ENCODE measurements around the gene CHPF2. TPM values are rescaled to one million over a fixed set of nuclear protein-coding genes. Genes with fewer than 3 reads are reported as not detected.

The CHPF2 gene
- total RNA-seq, 2 donors from 2014 or later: 30.3 to 42.1 TPM

DNA sequence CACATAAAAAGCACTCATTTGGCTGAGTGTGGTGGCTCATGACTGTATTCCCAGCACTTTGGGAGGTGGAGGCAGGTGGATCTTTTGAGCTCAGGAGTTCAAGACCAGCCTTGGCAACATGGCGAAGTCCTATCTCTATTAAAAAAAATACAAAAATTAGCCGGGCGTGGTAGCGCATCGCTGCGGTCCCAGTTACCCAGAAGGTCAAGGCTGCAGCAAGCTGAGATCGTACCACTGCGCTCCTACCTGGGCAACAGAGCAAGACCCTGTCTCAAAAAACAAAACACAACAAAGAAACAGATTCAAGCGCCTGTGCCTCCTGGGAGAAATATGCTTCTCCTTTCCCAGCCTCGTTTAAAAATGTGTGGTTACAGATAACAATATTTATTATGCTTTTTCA lies 3.0 kb upstream of the CHPF2 start:
- DNase-seq (no peak), ATAC-seq (replicated peaks in 1 of 2) (no peak)
- H3K9me3 Mint-ChIP-seq: no peaks in the 10 kb centered on the region
- peaks cover 12 to 18% of the 10 kb centered on the region in 2 donors for H3K36me3 Mint-ChIP-seq (ENCODE audit: insufficient read depth in 2 of 2)
- H3K27me3 Mint-ChIP-seq (ENCODE audit: low read depth): no peaks in the 10 kb centered on the region
- H3K4me1 Mint-ChIP-seq (ENCODE audit: low read depth): peaks cover 61% of the 10 kb centered on the region
- no peak overlapping the region for H3K27ac Mint-ChIP-seq
- H3K4me3 Mint-ChIP-seq: no peak overlapping the region

DNA sequence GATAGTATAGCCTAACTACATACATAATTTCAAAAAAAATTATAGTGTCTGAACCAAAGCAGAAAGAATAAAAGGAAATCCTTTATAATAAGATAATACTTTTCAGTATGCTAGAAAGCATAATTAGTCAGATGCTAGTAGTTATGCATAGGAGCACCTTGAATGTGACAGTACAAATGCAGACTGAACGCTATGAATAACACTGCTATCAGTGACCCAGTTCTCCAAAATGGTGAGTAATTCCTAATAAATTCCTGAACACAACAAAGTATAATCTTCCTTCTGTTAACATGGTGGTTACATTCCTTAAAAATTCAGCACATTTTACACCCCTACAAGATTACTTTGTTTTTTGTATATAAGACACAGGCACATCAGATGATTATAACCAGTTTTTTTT lies 1.2 kb upstream of the CHPF2 start:
- no peaks in the 10 kb centered on the region for H3K9me3 Mint-ChIP-seq
- peak overlapping the region; percentile 94 to 100 for H3K4me3 Mint-ChIP-seq
- no peak for ATAC-seq (replicated peaks in 1 of 2)
- peaks cover 50% of the 10 kb centered on the region for H3K4me1 Mint-ChIP-seq (ENCODE audit: low read depth)
- no peak overlapping the region for H3K27ac Mint-ChIP-seq
- H3K27me3 Mint-ChIP-seq (ENCODE audit: low read depth): no peaks in the 10 kb centered on the region
- no peak for DNase-seq
- H3K36me3 Mint-ChIP-seq (ENCODE audit: insufficient read depth in 2 of 2): peaks cover 10 to 11% of the 10 kb centered on the region in 2 donors

DNA sequence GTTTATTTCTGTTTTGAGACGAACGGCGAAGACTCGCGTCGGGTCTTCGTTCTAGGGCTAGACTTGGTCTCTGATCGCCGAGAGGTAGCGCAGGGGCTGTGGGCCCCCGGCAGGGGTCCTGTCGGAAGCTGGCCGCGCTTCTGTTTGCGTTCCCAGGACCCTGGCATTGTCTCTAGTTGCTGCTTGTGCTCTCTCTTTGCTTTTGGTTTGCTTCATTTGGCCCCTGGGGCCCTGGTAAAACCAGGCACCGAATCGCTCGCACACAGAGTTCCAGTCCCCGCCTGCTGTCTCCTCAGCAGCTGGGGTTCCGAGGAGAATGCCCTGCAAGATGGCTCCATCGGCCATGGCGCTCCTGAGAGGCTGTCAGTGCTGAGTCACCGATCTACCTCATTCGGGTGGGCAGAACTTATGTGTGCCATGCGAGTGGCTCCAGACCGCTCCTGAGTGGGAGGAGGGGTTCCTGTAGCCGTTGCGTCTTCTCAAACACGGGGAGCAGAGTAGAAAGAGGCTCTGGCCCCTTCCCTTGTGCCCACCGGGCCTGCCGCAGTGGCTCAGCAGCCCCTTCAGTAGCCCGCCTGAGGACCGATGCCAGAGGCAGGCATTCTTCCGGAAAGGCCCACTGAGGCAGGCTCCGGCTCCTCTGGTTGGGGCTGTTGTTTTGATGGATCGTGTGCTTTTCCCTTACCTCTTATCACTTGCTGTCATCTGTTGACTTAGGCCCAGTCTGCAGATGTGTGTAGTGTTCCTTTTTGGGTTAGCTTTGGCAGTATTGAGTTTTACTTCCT lies 826 bp downstream of the CHPF2 start:
- Mint-ChIP-seq H3K4me1 (ENCODE audit: low read depth) (peaks cover 32% of the 10 kb centered on the region), H3K36me3 (ENCODE audit: insufficient read depth in 2 of 2) (peaks cover 5 to 10% of the 10 kb centered on the region in 2 donors), H3K27ac (peak overlapping the region; percentile 99), H3K4me3 (peak overlapping the region; percentile 100), H3K9me3 (no peaks in the 10 kb centered on the region), H3K27me3 (ENCODE audit: low read depth) (no peaks in the 10 kb centered on the region)
- peak; percentile 76 to 86 for DNase-seq
- ATAC-seq (replicated peaks in 1 of 2): peak; percentile 83 to 85

DNA sequence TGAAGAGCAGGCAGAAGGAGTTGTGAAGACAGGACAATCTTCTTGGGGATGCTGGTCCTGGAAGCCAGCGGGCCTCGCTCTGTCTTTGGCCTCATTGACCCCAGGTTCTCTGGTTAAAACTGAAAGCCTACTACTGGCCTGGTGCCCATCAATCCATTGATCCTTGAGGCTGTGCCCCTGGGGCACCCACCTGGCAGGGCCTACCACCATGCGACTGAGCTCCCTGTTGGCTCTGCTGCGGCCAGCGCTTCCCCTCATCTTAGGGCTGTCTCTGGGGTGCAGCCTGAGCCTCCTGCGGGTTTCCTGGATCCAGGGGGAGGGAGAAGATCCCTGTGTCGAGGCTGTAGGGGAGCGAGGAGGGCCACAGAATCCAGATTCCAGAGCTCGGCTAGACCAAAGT lies 1.5 kb downstream of the CHPF2 start:
- Mint-ChIP-seq H3K27ac (peak overlapping the region; percentile 99), H3K36me3 (ENCODE audit: insufficient read depth in 2 of 2) (peaks cover 5 to 10% of the 10 kb centered on the region in 2 donors), H3K4me3 (peak overlapping the region; percentile 100), H3K27me3 (ENCODE audit: low read depth) (no peaks in the 10 kb centered on the region), H3K9me3 (no peaks in the 10 kb centered on the region), H3K4me1 (ENCODE audit: low read depth) (peaks cover 30% of the 10 kb centered on the region)
- DNase-seq (no peak), ATAC-seq (replicated peaks in 1 of 2) (no peak)

DNA sequence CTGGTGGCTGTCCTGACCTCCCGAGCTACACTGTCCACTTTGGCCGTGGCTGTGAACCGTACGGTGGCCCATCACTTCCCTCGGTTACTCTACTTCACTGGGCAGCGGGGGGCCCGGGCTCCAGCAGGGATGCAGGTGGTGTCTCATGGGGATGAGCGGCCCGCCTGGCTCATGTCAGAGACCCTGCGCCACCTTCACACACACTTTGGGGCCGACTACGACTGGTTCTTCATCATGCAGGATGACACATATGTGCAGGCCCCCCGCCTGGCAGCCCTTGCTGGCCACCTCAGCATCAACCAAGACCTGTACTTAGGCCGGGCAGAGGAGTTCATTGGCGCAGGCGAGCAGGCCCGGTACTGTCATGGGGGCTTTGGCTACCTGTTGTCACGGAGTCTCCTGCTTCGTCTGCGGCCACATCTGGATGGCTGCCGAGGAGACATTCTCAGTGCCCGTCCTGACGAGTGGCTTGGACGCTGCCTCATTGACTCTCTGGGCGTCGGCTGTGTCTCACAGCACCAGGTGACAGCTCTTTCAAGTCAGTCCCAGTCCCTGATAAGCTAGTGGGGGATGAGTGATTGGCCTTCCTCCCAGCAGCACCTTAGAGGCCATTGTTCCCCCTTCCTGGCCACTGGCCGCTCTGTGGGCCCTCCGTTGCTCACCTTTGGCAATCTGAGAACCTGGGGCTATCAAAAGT lies 3.0 kb downstream of the CHPF2 start:
- H3K4me3 Mint-ChIP-seq: peak overlapping the region in 1 of 2 donors; percentile 100
- no peak overlapping the region for H3K27ac Mint-ChIP-seq
- peaks cover 30% of the 10 kb centered on the region for H3K4me1 Mint-ChIP-seq (ENCODE audit: low read depth)
- DNase-seq (no peak), ATAC-seq (replicated peaks in 1 of 2) (no peak)
- H3K9me3 Mint-ChIP-seq: no peaks in the 10 kb centered on the region
- peaks cover 5 to 10% of the 10 kb centered on the region in 2 donors for H3K36me3 Mint-ChIP-seq (ENCODE audit: insufficient read depth in 2 of 2)
- H3K27me3 Mint-ChIP-seq (ENCODE audit: low read depth): no peaks in the 10 kb centered on the region

DNA sequence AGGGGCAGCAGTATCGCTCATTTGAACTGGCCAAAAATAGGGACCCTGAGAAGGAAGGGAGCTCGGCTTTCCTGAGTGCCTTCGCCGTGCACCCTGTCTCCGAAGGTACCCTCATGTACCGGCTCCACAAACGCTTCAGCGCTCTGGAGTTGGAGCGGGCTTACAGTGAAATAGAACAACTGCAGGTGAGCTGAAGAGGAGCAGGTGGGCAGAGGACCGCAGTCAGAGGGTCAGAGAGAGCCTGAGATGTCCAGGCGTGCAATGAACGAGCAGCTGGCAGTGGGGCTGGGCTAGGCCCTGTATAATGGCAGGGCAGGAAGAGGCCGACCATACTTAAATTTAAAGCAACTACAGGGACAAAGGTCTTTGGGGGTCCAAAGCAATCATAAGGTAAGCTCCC lies 4.1 kb downstream of the CHPF2 start:
- no peaks in the 10 kb centered on the region for H3K27me3 Mint-ChIP-seq (ENCODE audit: low read depth)
- no peak overlapping the region for H3K27ac Mint-ChIP-seq
- peaks cover 27% of the 10 kb centered on the region for H3K4me1 Mint-ChIP-seq (ENCODE audit: low read depth)
- H3K4me3 Mint-ChIP-seq: no peak overlapping the region
- no peak for ATAC-seq (replicated peaks in 1 of 2)
- no peak for DNase-seq
- peaks cover 5 to 10% of the 10 kb centered on the region in 2 donors for H3K36me3 Mint-ChIP-seq (ENCODE audit: insufficient read depth in 2 of 2)
- no peaks in the 10 kb centered on the region for H3K9me3 Mint-ChIP-seq

DNA sequence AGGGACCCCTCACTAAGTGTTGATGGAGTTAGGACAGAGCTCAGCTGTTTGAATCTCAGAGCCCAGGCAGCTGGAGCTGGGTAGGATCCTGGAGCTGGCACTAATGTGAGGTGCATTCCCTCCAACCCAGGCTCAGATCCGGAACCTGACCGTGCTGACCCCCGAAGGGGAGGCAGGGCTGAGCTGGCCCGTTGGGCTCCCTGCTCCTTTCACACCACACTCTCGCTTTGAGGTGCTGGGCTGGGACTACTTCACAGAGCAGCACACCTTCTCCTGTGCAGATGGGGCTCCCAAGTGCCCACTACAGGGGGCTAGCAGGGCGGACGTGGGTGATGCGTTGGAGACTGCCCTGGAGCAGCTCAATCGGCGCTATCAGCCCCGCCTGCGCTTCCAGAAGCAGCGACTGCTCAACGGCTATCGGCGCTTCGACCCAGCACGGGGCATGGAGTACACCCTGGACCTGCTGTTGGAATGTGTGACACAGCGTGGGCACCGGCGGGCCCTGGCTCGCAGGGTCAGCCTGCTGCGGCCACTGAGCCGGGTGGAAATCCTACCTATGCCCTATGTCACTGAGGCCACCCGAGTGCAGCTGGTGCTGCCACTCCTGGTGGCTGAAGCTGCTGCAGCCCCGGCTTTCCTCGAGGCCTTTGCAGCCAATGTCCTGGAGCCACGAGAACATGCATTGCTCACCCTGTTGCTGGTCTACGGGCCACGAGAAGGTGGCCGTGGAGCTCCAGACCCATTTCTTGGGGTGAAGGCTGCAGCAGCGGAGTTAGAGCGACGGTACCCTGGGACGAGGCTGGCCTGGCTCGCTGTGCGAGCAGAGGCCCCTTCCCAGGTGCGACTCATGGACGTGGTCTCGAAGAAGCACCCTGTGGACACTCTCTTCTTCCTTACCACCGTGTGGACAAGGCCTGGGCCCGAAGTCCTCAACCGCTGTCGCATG lies 5.2 kb downstream of the CHPF2 start:
- Mint-ChIP-seq H3K27me3 (ENCODE audit: low read depth) (no peaks in the 10 kb centered on the region), H3K36me3 (ENCODE audit: insufficient read depth in 2 of 2) (peaks cover 5 to 10% of the 10 kb centered on the region in 2 donors), H3K4me3 (no peak overlapping the region), H3K9me3 (no peaks in the 10 kb centered on the region), H3K4me1 (ENCODE audit: low read depth) (peaks cover 17% of the 10 kb centered on the region), H3K27ac (no peak overlapping the region)
- DNase-seq (no peak), ATAC-seq (replicated peaks in 1 of 2) (no peak)

DNA sequence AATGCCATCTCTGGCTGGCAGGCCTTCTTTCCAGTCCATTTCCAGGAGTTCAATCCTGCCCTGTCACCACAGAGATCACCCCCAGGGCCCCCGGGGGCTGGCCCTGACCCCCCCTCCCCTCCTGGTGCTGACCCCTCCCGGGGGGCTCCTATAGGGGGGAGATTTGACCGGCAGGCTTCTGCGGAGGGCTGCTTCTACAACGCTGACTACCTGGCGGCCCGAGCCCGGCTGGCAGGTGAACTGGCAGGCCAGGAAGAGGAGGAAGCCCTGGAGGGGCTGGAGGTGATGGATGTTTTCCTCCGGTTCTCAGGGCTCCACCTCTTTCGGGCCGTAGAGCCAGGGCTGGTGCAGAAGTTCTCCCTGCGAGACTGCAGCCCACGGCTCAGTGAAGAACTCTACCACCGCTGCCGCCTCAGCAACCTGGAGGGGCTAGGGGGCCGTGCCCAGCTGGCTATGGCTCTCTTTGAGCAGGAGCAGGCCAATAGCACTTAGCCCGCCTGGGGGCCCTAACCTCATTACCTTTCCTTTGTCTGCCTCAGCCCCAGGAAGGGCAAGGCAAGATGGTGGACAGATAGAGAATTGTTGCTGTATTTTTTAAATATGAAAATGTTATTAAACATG lies 6.0 kb downstream of the CHPF2 start:
- H3K36me3 Mint-ChIP-seq (ENCODE audit: insufficient read depth in 2 of 2): peaks cover 2 to 5% of the 10 kb centered on the region in 2 donors
- peaks cover 22% of the 10 kb centered on the region for H3K4me1 Mint-ChIP-seq (ENCODE audit: low read depth)
- no peaks in the 10 kb centered on the region for H3K9me3 Mint-ChIP-seq
- no peak for ATAC-seq (replicated peaks in 1 of 2)
- H3K27me3 Mint-ChIP-seq (ENCODE audit: low read depth): no peaks in the 10 kb centered on the region
- no peak overlapping the region for H3K27ac Mint-ChIP-seq
- no peak for DNase-seq
- H3K4me3 Mint-ChIP-seq: no peak overlapping the region

DNA sequence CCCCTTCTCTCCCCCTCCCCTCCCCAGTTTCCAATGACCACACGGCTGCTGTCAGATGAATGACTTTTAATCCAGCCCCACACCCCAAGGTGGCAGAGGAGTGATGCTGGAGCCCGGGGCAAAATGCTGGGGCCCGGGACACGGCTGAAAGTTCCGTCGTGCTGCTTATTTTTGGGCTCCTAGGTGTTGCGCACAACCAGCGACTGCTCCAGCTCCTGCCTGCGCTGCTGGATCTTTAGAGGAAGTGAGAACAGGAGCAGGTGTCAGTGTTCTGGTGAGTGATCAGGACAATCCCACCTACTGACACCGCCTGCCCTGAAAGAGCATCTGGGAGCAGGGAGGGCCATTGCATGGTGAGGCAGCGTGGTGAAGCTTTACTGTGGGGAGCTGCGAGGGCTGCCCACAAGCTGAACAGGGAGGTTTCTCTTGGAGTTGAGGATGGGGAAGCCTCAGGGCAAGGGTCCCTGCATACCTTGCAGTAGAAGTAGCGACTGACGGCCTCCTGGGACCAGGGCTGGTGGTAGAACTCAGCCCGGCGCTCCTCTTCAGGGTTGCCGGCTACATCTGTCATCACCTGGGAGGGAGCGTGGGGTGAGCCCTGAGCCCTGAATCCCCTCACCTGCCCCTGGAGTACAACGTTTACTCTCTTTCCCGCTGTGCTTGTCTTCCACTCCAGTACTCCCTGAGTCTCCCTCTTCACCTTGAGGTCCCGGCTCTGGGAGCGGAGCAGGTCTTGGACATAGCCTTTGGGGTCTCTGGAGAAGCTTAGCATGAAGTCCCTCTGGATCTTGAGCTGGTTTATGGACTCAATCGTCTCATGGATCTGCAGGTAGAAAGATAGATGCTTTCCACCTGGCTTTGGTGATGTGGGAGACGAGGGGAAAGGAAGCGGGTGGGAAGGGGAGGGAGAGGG lies 6.9 kb downstream of the CHPF2 start:
- H3K4me1 Mint-ChIP-seq (ENCODE audit: low read depth): peaks cover 21% of the 10 kb centered on the region

DNA sequence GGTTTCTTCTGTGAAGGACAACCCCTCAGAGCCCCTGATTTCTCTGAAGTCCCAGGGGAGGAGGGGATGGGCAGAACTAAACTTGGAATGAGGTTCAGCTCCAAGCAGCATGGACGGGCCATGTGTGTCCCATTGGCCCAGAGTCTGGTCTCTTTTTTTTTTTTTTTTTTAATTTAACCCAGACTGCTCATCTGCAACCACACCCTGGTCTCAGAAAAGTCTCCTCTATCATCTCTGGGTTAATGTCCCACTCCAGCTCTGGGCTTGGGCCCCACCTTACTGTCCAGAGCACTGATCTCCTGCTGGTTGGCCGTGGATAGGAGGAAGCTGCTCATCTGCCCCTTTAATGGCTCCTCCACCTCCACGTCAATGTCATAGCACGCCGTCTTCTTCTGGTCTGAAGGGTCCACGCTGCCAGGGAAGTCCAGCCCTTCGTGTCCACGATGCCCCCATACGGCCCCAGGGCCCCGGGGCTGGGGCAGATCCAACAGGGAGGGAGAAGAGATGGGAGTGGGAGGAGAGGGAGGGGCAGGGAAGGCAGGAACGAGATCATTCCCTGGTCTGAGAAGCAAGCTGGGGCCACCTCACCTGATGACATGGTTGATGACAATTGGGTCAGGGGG lies 7.7 kb downstream of the CHPF2 start:
- Mint-ChIP-seq H3K36me3 (ENCODE audit: insufficient read depth in 2 of 2) (peaks cover 0 to 3% of the 10 kb centered on the region in 2 donors), H3K4me3 (no peak overlapping the region), H3K4me1 (ENCODE audit: low read depth) (peaks cover 22% of the 10 kb centered on the region), H3K9me3 (no peaks in the 10 kb centered on the region), H3K27ac (no peak overlapping the region), H3K27me3 (ENCODE audit: low read depth) (no peaks in the 10 kb centered on the region)
- DNase-seq (no peak), ATAC-seq (replicated peaks in 1 of 2) (no peak)

More for the DNA sequence above, 6.9 kb downstream of the CHPF2 start:
- no peak overlapping the region for H3K27ac Mint-ChIP-seq
- no peaks in the 10 kb centered on the region for H3K27me3 Mint-ChIP-seq (ENCODE audit: low read depth)
- H3K9me3 Mint-ChIP-seq: no peaks in the 10 kb centered on the region
- no peak for DNase-seq
- H3K36me3 Mint-ChIP-seq (ENCODE audit: insufficient read depth in 2 of 2): peaks cover 0 to 5% of the 10 kb centered on the region in 2 donors
- ATAC-seq (replicated peaks in 1 of 2): no peak
- no peak overlapping the region for H3K4me3 Mint-ChIP-seq

DNA sequence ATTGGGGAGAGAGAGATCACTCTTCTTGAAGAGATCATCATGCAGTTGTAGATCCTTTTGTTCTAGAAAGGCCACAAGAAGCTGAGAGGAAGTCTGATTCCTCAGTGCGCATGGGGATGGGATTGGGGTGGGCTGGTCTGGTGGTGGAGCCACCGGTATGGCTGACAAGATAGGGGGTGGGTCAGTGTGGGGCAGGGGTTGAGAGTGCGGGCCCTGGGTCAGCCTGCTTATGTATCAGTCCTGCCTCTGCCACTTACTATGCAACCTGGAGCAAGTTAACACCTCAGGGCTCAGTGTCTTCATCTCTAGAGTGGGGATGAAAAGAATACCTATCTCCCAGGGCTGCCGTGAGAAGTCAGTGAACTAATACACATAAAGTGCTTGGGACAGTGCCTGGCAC lies 8.3 kb downstream of the CHPF2 start:
- no peak overlapping the region for H3K4me3 Mint-ChIP-seq
- H3K36me3 Mint-ChIP-seq (ENCODE audit: insufficient read depth in 2 of 2): peaks cover 0 to 3% of the 10 kb centered on the region in 2 donors
- peak overlapping the region; percentile 73 for H3K27ac Mint-ChIP-seq
- peaks cover 23% of the 10 kb centered on the region for H3K4me1 Mint-ChIP-seq (ENCODE audit: low read depth)
- DNase-seq: no peak
- no peaks in the 10 kb centered on the region for H3K27me3 Mint-ChIP-seq (ENCODE audit: low read depth)
- ATAC-seq (replicated peaks in 1 of 2): no peak
- no peaks in the 10 kb centered on the region for H3K9me3 Mint-ChIP-seq
